ENCODE data around the gene PYM1. TPM values are rescaled to one million over a fixed set of nuclear protein-coding genes. Genes with fewer than 3 reads are reported as not detected.

PYM1 gene
- total RNA-seq, 1 experiment from 2014 or later = 24.8 TPM

DNA sequence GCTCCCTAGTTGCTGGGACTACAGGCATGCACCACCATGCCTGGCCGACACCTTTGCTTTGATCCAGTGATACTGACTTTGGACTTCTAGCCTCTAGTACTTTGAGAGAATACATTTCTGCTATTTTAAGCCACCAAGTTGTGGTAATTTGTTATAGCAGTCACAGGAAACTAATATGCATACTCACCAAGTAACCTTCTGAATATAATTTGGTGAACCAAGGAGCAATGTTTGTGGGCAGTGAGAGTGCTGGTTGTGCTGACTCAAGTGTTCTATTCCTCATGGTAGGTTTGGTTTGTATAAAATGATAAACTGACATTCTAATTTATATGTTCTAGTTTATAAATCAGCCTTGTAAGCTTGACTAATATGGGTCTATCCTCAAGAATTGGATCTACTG lies 42.6 kb downstream of the PYM1 start (continued):
- TF ChIP-seq FOSL1 (IDR thresholded peaks at IDR 0.05; ENCODE audit: low read depth) = no peak
- no peak for TF ChIP-seq RAD21 (IDR thresholded peaks at IDR 0.05; ENCODE audit: low read depth)
- TF ChIP-seq, protein P1, sequence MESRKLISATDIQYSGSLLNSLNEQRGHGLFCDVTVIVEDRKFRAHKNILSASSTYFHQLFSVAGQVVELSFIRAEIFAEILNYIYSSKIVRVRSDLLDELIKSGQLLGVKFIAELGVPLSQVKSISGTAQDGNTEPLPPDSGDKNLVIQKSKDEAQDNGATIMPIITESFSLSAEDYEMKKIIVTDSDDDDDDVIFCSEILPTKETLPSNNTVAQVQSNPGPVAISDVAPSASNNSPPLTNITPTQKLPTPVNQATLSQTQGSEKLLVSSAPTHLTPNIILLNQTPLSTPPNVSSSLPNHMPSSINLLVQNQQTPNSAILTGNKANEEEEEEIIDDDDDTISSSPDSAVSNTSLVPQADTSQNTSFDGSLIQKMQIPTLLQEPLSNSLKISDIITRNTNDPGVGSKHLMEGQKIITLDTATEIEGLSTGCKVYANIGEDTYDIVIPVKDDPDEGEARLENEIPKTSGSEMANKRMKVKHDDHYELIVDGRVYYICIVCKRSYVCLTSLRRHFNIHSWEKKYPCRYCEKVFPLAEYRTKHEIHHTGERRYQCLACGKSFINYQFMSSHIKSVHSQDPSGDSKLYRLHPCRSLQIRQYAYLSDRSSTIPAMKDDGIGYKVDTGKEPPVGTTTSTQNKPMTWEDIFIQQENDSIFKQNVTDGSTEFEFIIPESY (IDR thresholded peaks at IDR 0.05; ENCODE audit: extremely low read depth, insufficient replicate concordance, low read length) = no peak

- no peaks in the 10 kb centered on the region for H3K27me3 ChIP-seq (ENCODE audit: insufficient read depth, low read length)
- H2AFZ ChIP-seq (ENCODE audit: low read depth, low read length, poor library complexity, severe bottlenecking) = no peak overlapping the region
- ChIA-PET RAD21 (ENCODE audit: low non-redundant PET in 1 of 2, low total read pairs in 2 of 2, uncharacterized antibody in 2 of 2, unreplicated experiment in 2 of 2) (no interaction called here), POLR2A (interaction anchor here (1.4 kb wide), 1 partner anchor 14 kb away, joined by 3 read pairs; no protein-coding TSS in a partner anchor), CTCF (no interaction called here)
- H3K4me2 ChIP-seq (ENCODE audit: low read length) = no peak overlapping the region
- H3K9me3 ChIP-seq (ENCODE audit: control insufficient read depth in 1 of 2, insufficient read depth in 1 of 2, low read depth in 1 of 2, low read length in 2 of 2) = peaks cover 0 to 8% of the 10 kb centered on the region in 2 experiments; a peak in 2 of 4 replicates
- no peak overlapping the region for H3K9ac ChIP-seq (ENCODE audit: low read length)
- ATAC-seq (no peak), DNase-seq (ENCODE audit: low read depth, low spot score) (no peak)
- no TSS peak for BruUV-seq (replicated peaks)
- no peak overlapping the region for H3K4me3 ChIP-seq (replicated peaks in 1 of 2; ENCODE audit: low read depth in 1 of 2, low read length in 2 of 2)
- H4K20me1 ChIP-seq (ENCODE audit: insufficient read depth) = no peaks in the 10 kb centered on the region
- no peaks in the 10 kb centered on the region for H3K79me2 ChIP-seq (ENCODE audit: insufficient read depth, low read length)
- H3K27ac ChIP-seq (ENCODE audit: low read depth, low read length) = no peak overlapping the region
- H3K9me2 ChIP-seq (ENCODE audit: insufficient read depth) = no peaks in the 10 kb centered on the region
- peaks cover 0 to 11% of the 10 kb centered on the region in 2 experiments; a peak in 3 of 4 replicates for H3K4me1 ChIP-seq (ENCODE audit: control insufficient read depth in 1 of 2, insufficient read depth in 2 of 2, low read length in 2 of 2)
- H3K36me3 ChIP-seq (ENCODE audit: control insufficient read depth in 1 of 2, insufficient read depth in 2 of 2, low read length in 2 of 2) = no peaks in the 10 kb centered on the region
- intact Hi-C loops (cut with micrococcal nuclease) = no loop called here
- TF ChIP-seq SRF (IDR thresholded peaks at IDR 0.05; ENCODE audit: low read depth) = no peak
- no peak for TF ChIP-seq ZFX (IDR thresholded peaks at IDR 0.05)
- no peak for TF ChIP-seq SIN3A (IDR thresholded peaks at IDR 0.05; ENCODE audit: low read depth)
- TF ChIP-seq CBX3 (IDR thresholded peaks at IDR 0.05; ENCODE audit: low read depth) = no peak
- TF ChIP-seq CEBPB (IDR thresholded peaks at IDR 0.05; ENCODE audit: low read depth) = no peak
- no peak for TF ChIP-seq EZH2phosphoT487 (IDR thresholded peaks at IDR 0.05; ENCODE audit: borderline replicate concordance)
- no peak for TF ChIP-seq ATF3 (IDR thresholded peaks at IDR 0.05)
- TF ChIP-seq FOSL1 (IDR thresholded peaks at IDR 0.05; ENCODE audit: low read depth) = no peak
- TF ChIP-seq, protein P2, sequence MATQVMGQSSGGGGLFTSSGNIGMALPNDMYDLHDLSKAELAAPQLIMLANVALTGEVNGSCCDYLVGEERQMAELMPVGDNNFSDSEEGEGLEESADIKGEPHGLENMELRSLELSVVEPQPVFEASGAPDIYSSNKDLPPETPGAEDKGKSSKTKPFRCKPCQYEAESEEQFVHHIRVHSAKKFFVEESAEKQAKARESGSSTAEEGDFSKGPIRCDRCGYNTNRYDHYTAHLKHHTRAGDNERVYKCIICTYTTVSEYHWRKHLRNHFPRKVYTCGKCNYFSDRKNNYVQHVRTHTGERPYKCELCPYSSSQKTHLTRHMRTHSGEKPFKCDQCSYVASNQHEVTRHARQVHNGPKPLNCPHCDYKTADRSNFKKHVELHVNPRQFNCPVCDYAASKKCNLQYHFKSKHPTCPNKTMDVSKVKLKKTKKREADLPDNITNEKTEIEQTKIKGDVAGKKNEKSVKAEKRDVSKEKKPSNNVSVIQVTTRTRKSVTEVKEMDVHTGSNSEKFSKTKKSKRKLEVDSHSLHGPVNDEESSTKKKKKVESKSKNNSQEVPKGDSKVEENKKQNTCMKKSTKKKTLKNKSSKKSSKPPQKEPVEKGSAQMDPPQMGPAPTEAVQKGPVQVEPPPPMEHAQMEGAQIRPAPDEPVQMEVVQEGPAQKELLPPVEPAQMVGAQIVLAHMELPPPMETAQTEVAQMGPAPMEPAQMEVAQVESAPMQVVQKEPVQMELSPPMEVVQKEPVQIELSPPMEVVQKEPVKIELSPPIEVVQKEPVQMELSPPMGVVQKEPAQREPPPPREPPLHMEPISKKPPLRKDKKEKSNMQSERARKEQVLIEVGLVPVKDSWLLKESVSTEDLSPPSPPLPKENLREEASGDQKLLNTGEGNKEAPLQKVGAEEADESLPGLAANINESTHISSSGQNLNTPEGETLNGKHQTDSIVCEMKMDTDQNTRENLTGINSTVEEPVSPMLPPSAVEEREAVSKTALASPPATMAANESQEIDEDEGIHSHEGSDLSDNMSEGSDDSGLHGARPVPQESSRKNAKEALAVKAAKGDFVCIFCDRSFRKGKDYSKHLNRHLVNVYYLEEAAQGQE (IDR thresholded peaks at IDR 0.05; ENCODE audit: low read depth) = no peak
- TF ChIP-seq YY1 (IDR thresholded peaks at IDR 0.05; ENCODE audit: extremely low read depth, insufficient replicate concordance, low read depth, low read length) = no peak
- TF ChIP-seq POLR2A (IDR thresholded peaks at IDR 0.05; ENCODE audit: borderline replicate concordance, extremely low read depth, insufficient read depth, insufficient read length) = no peak
- TF ChIP-seq ELF1 (IDR thresholded peaks at IDR 0.05; ENCODE audit: borderline replicate concordance, low read depth) = no peak
- TF ChIP-seq TCF7L2 (IDR thresholded peaks at IDR 0.05; ENCODE audit: borderline replicate concordance, extremely low read depth, insufficient read depth, insufficient read length) = no peak
- no peak for TF ChIP-seq RAD21 (IDR thresholded peaks at IDR 0.05; ENCODE audit: low read depth)
- TF ChIP-seq JUND (IDR thresholded peaks at IDR 0.05) = no peak
- no peak for TF ChIP-seq EZH2 (IDR thresholded peaks at IDR 0.05)
- TF ChIP-seq, protein P1 (IDR thresholded peaks at IDR 0.05; ENCODE audit: extremely low read depth, insufficient replicate concordance, low read length) = no peak
These were observed 49.9 kb downstream of the PYM1 start for GRCh38 chr12:55877824-55878223.

Data from HCT116 (cell line).